ENCODE data around the gene ADAMTS5. TPM values are rescaled to one million over a fixed set of nuclear protein-coding genes. Genes with fewer than 3 reads are reported as not detected.

Gene ADAMTS5
- total RNA-seq, 1 donor from 2014 or later = 8.1 TPM

DNA sequence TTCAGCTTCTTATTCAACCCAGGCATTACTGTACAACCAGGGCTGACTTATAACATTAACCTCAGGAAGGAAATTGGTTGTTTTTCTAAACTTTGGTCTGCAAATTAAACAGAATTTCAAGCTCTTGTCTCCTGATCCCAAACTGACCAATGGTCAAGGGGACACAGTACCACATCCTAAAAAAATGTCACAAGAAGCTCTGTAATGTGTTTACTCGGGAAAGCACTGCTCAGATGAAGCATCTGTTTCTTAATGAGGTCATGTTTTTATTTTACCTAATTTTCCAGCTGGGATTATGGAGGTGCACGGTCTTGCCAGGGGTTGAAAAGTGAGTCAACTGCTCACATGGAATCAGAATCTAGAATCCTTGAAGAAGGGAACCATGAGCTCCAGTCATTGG is 18.7 kb downstream of the ADAMTS5 start:
- Mint-ChIP-seq H3K9me3 (no peaks in the 10 kb centered on the region), H3K36me3 (no peaks in the 10 kb centered on the region), H3K27ac (no peak overlapping the region), H3K4me3 (no peak overlapping the region), H3K27me3 (peaks cover 6% of the 10 kb centered on the region), H3K4me1 (ENCODE audit: unreplicated experiment) (peaks cover 40% of the 10 kb centered on the region)
- TF ChIP-seq, protein P1, sequence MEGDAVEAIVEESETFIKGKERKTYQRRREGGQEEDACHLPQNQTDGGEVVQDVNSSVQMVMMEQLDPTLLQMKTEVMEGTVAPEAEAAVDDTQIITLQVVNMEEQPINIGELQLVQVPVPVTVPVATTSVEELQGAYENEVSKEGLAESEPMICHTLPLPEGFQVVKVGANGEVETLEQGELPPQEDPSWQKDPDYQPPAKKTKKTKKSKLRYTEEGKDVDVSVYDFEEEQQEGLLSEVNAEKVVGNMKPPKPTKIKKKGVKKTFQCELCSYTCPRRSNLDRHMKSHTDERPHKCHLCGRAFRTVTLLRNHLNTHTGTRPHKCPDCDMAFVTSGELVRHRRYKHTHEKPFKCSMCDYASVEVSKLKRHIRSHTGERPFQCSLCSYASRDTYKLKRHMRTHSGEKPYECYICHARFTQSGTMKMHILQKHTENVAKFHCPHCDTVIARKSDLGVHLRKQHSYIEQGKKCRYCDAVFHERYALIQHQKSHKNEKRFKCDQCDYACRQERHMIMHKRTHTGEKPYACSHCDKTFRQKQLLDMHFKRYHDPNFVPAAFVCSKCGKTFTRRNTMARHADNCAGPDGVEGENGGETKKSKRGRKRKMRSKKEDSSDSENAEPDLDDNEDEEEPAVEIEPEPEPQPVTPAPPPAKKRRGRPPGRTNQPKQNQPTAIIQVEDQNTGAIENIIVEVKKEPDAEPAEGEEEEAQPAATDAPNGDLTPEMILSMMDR (conservative IDR thresholded peaks at IDR 0.05) = no peak
- no peak for DNase-seq (ENCODE audit: extremely low spot score, unreplicated experiment)

DNA sequence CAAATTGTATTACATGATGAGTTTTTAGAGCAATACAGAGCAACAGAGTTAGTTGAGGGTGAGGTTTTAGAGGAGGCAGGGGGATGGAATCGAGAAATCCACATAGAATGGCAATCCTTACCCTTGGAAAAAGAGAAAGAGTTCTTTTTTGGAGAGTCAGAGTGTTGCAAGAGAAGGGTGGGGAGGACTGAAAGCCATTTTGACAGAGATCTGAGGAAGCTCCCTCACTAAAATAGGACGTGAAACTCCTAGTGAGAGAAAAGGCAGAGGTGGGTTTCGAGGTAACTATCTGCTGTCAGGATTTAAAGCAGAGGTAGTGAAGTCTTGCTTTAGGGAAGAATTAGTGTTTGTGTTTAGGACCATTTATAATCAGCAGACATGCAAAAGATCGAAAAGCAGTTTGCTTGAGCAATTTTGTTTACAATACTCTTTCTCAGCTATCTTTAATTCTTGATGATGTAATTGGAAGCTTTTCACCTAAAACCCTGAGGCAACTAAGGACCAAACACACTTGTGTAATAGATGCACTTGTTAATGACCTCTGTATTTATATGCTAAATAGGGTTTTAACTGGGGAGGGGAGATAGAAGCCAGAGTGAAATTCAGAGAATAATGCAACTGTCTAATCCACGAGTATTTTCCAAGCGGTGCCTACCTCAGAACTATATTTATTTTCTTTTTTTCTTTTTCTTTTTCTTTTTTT is 20.0 kb downstream of the ADAMTS5 start:
- no peaks in the 10 kb centered on the region for H3K36me3 Mint-ChIP-seq

DNA sequence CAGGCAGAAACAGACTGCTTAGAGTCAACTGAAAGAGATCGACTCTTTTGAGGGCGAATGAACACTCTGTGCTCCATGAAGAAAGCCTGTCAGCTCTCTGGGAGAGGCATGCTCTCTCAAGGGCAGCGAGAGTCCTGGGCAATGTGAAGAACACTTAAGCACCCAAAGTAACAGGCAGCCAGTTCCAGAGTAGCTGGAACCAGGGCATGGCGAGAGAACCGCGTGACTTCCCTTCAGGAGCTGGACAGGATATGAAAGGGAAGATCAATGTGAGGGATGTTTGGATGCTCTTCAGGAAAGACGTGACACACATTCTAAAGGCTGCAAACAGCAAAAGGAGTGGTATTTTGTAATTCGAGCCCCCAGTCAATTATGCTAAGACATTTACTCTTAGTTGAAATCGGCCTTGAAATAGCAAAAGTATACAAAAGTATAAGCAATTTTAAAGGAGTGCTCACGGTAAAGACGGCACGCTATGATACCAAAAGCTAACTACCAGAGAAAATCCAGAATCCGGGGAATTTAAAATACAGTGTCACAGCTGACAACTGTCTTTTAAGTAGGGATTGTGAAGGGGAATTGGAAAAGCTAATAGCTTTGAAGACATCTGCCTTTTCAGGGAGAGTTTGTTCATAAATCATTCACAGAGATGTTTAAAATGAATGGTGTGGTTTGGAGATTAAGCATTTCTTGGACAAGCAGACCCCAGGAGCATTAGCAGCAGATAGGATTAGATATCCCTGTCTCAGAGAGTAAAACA is 20.8 kb downstream of the ADAMTS5 start:
- H3K4me1 Mint-ChIP-seq (ENCODE audit: unreplicated experiment) = peaks cover 24% of the 10 kb centered on the region
- H3K4me3 Mint-ChIP-seq = peak overlapping the region; percentile 14
- TF ChIP-seq, protein P1 (conservative IDR thresholded peaks at IDR 0.05) = no peak
- H3K27ac Mint-ChIP-seq = peak overlapping the region; percentile 9
- no peak for DNase-seq (ENCODE audit: extremely low spot score, unreplicated experiment)
- H3K9me3 Mint-ChIP-seq = no peaks in the 10 kb centered on the region
- peaks cover 6% of the 10 kb centered on the region for H3K27me3 Mint-ChIP-seq
- no peaks in the 10 kb centered on the region for H3K36me3 Mint-ChIP-seq

More for the DNA sequence above, 20.0 kb downstream of the ADAMTS5 start:
- Mint-ChIP-seq H3K4me3 (peak overlapping the region; percentile 14), H3K27me3 (peaks cover 6% of the 10 kb centered on the region), H3K27ac (peak overlapping the region; percentile 9), H3K9me3 (no peaks in the 10 kb centered on the region), H3K4me1 (ENCODE audit: unreplicated experiment) (peaks cover 27% of the 10 kb centered on the region)
- DNase-seq (ENCODE audit: extremely low spot score, unreplicated experiment) = no peak
- TF ChIP-seq, protein P1 (conservative IDR thresholded peaks at IDR 0.05) = no peak

DNA sequence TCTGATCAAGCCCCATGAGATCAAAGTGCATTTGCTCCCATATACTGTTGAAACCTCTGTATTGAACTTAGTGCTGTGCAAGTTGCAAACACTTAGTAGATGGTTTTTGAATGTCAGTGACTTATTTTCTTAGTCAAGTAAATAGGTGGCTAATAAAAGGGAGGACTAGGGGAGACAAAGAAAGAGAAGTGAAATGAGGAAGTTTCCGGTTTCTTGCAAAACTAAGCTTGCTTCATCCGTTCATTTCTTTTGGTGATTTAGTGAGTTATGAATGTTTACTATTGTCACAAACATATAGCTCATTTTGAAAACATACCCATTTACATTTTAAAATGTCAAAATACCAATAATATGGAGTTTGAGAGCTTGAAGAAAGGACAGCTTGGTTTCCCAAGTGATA is 23.0 kb downstream of the ADAMTS5 start:
- no peak overlapping the region for H3K4me3 Mint-ChIP-seq
- peaks cover 2% of the 10 kb centered on the region for H3K36me3 Mint-ChIP-seq
- H3K4me1 Mint-ChIP-seq (ENCODE audit: unreplicated experiment) = peaks cover 43% of the 10 kb centered on the region

DNA sequence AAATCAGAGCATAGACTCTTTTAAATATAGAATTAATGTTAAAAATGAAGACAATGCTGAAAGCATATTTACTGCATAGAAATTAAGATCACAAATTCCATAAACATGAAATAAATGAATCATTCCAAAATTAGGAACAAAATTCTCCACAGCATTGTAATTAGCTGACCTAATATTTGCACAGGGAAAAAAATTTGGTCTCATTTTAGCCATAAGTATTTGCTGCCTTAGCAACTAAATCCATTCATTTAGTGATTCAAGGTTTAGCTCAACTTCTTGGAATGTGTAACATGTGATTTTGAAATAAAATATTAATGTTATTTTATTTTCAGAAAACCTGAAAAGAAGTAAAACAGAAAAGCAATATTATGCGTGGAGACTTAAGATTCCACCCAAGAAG is 25.5 kb downstream of the ADAMTS5 start:
- Mint-ChIP-seq H3K27me3 (peaks cover under 1% of the 10 kb centered on the region), H3K4me3 (no peak overlapping the region), H3K27ac (no peak overlapping the region), H3K4me1 (ENCODE audit: unreplicated experiment) (peaks cover 31% of the 10 kb centered on the region), H3K36me3 (peaks cover 5% of the 10 kb centered on the region), H3K9me3 (peaks cover 5% of the 10 kb centered on the region)
- no peak for DNase-seq (ENCODE audit: extremely low spot score, unreplicated experiment)
- TF ChIP-seq, protein P1 (conservative IDR thresholded peaks at IDR 0.05) = no peak

More for the DNA sequence above, 23.0 kb downstream of the ADAMTS5 start:
- TF ChIP-seq, protein P1 (conservative IDR thresholded peaks at IDR 0.05) = no peak
- no peak for DNase-seq (ENCODE audit: extremely low spot score, unreplicated experiment)
- peaks cover 6% of the 10 kb centered on the region for H3K27me3 Mint-ChIP-seq
- H3K27ac Mint-ChIP-seq = no peak overlapping the region
- peaks cover 2% of the 10 kb centered on the region for H3K9me3 Mint-ChIP-seq

Measured in type B pancreatic cell (in vitro differentiated cells).